ENCODE results near the gene FRMD4A.

FRMD4A gene

GRCh38 chr10:13654118-13654830, 676.5 kb downstream of the FRMD4A start:
- TF ChIP-seq, protein P1, sequence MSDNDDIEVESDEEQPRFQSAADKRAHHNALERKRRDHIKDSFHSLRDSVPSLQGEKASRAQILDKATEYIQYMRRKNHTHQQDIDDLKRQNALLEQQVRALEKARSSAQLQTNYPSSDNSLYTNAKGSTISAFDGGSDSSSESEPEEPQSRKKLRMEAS (IDR thresholded peaks at IDR 0.05), result no peak
- TF ChIP-seq EGR1 (IDR thresholded peaks at IDR 0.05) (no peak), RAD21 (IDR thresholded peaks at IDR 0.05; ENCODE audit: low read depth) (no peak), YY1 (IDR thresholded peaks at IDR 0.05; ENCODE audit: low read depth) (no peak), CEBPB (IDR thresholded peaks at IDR 0.05) (no peak), EP300 (IDR thresholded peaks at IDR 0.05; ENCODE audit: borderline replicate concordance) (no peak), TAF1 (IDR thresholded peaks at IDR 0.05; ENCODE audit: low read depth) (no peak), TCF12 (IDR thresholded peaks at IDR 0.05; ENCODE audit: low read depth) (no peak), CREB1 (IDR thresholded peaks at IDR 0.05; ENCODE audit: low read depth) (no peak), FOXM1 (IDR thresholded peaks at IDR 0.05; ENCODE audit: borderline replicate concordance, low read depth) (no peak)
- TF ChIP-seq, protein P2, sequence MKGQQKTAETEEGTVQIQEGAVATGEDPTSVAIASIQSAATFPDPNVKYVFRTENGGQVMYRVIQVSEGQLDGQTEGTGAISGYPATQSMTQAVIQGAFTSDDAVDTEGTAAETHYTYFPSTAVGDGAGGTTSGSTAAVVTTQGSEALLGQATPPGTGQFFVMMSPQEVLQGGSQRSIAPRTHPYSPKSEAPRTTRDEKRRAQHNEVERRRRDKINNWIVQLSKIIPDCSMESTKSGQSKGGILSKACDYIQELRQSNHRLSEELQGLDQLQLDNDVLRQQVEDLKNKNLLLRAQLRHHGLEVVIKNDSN (IDR thresholded peaks at IDR 0.05), result no peak
- TF ChIP-seq, protein P3, sequence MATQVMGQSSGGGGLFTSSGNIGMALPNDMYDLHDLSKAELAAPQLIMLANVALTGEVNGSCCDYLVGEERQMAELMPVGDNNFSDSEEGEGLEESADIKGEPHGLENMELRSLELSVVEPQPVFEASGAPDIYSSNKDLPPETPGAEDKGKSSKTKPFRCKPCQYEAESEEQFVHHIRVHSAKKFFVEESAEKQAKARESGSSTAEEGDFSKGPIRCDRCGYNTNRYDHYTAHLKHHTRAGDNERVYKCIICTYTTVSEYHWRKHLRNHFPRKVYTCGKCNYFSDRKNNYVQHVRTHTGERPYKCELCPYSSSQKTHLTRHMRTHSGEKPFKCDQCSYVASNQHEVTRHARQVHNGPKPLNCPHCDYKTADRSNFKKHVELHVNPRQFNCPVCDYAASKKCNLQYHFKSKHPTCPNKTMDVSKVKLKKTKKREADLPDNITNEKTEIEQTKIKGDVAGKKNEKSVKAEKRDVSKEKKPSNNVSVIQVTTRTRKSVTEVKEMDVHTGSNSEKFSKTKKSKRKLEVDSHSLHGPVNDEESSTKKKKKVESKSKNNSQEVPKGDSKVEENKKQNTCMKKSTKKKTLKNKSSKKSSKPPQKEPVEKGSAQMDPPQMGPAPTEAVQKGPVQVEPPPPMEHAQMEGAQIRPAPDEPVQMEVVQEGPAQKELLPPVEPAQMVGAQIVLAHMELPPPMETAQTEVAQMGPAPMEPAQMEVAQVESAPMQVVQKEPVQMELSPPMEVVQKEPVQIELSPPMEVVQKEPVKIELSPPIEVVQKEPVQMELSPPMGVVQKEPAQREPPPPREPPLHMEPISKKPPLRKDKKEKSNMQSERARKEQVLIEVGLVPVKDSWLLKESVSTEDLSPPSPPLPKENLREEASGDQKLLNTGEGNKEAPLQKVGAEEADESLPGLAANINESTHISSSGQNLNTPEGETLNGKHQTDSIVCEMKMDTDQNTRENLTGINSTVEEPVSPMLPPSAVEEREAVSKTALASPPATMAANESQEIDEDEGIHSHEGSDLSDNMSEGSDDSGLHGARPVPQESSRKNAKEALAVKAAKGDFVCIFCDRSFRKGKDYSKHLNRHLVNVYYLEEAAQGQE (IDR thresholded peaks at IDR 0.05; ENCODE audit: low read depth), result no peak

GRCh38 chr10:13652860-13653259, 677.9 kb downstream of the FRMD4A start:
- TF ChIP-seq EP300 (IDR thresholded peaks at IDR 0.05; ENCODE audit: borderline replicate concordance), result no peak
- TF ChIP-seq, protein P2 (IDR thresholded peaks at IDR 0.05), result no peak
- TF ChIP-seq YY1 (IDR thresholded peaks at IDR 0.05; ENCODE audit: low read depth), result no peak
- TF ChIP-seq TCF12 (IDR thresholded peaks at IDR 0.05; ENCODE audit: low read depth), result no peak
- TF ChIP-seq TAF1 (IDR thresholded peaks at IDR 0.05; ENCODE audit: low read depth), result no peak
- no peak for TF ChIP-seq RAD21 (IDR thresholded peaks at IDR 0.05; ENCODE audit: low read depth)
- TF ChIP-seq, protein P3 (IDR thresholded peaks at IDR 0.05; ENCODE audit: low read depth), result no peak
- TF ChIP-seq, protein P1 (IDR thresholded peaks at IDR 0.05), result no peak
- no peak for TF ChIP-seq ZBTB7A (IDR thresholded peaks at IDR 0.05; ENCODE audit: low read depth)
- no peak for TF ChIP-seq TEAD4 (IDR thresholded peaks at IDR 0.05)
- no peak for TF ChIP-seq NFIC (IDR thresholded peaks at IDR 0.05)
- TF ChIP-seq CEBPB (IDR thresholded peaks at IDR 0.05), result no peak
- no peak for TF ChIP-seq FOXM1 (IDR thresholded peaks at IDR 0.05; ENCODE audit: borderline replicate concordance, low read depth)
- TF ChIP-seq EGR1 (IDR thresholded peaks at IDR 0.05), result no peak
- no peak for TF ChIP-seq CREB1 (IDR thresholded peaks at IDR 0.05; ENCODE audit: low read depth)

- TF ChIP-seq RAD21 (IDR thresholded peaks at IDR 0.05; ENCODE audit: low read depth) (no peak), TEAD4 (IDR thresholded peaks at IDR 0.05) (no peak), TAF1 (IDR thresholded peaks at IDR 0.05; ENCODE audit: low read depth) (no peak), YY1 (IDR thresholded peaks at IDR 0.05; ENCODE audit: low read depth) (no peak), CEBPB (IDR thresholded peaks at IDR 0.05) (no peak), NFIC (IDR thresholded peaks at IDR 0.05) (no peak)
- TF ChIP-seq, protein P3 (IDR thresholded peaks at IDR 0.05; ENCODE audit: low read depth), result no peak
Measured at GRCh38 chr10:13651969-13652720, 678.6 kb downstream of the FRMD4A start.

DNA sequence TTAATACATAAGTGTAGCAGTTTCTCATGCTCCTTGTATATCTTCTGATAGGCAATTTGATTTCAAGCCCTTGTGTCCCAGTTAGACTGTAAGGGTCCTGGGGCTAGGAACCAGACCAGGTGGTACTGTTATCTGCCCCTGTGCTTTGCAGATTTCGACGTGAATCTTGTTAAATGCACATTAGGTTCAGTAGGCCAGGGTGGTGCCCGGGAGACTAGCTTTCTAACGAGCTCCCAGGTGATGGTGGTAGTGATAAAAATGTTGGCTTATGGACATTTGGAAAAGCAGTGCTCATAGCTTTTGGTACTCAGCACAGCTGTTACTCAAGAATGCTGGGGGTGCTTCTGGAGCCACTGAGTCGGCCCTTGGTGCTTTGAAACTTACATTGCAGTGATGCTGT, 679.8 kb downstream of the FRMD4A start:
- no peak for TF ChIP-seq EGR1 (IDR thresholded peaks at IDR 0.05)
- TF ChIP-seq NFIC (IDR thresholded peaks at IDR 0.05), result no peak
- TF ChIP-seq CEBPB (IDR thresholded peaks at IDR 0.05), result no peak
- no peak for TF ChIP-seq ZBTB7A (IDR thresholded peaks at IDR 0.05; ENCODE audit: low read depth)
- no peak for TF ChIP-seq TAF1 (IDR thresholded peaks at IDR 0.05; ENCODE audit: low read depth)
- TF ChIP-seq, protein P3 (IDR thresholded peaks at IDR 0.05; ENCODE audit: low read depth), result no peak
- TF ChIP-seq, protein P1 (IDR thresholded peaks at IDR 0.05), result no peak
- TF ChIP-seq YY1 (IDR thresholded peaks at IDR 0.05; ENCODE audit: low read depth), result no peak
- TF ChIP-seq EP300 (IDR thresholded peaks at IDR 0.05; ENCODE audit: borderline replicate concordance), result no peak
- no peak for TF ChIP-seq FOXM1 (IDR thresholded peaks at IDR 0.05; ENCODE audit: borderline replicate concordance, low read depth)
- TF ChIP-seq, protein P2 (IDR thresholded peaks at IDR 0.05), result no peak
- no peak for TF ChIP-seq TEAD4 (IDR thresholded peaks at IDR 0.05)
- no peak for TF ChIP-seq TCF12 (IDR thresholded peaks at IDR 0.05; ENCODE audit: low read depth)
- TF ChIP-seq CREB1 (IDR thresholded peaks at IDR 0.05; ENCODE audit: low read depth), result no peak
- TF ChIP-seq RAD21 (IDR thresholded peaks at IDR 0.05; ENCODE audit: low read depth), result no peak

All from Ishikawa (cell line).